ENCODE results near the gene PIP5K1A. TPM values are rescaled to one million over a fixed set of nuclear protein-coding genes. Genes with fewer than 3 reads are reported as not detected.

Gene PIP5K1A
- polyA plus RNA-seq, 1 of the 3 experiments (the other 2 are of a cell fraction), result 66.0 TPM

GRCh38 chr1:151289991-151290708 is 91.8 kb downstream of the PIP5K1A start:
- ChIA-PET POLR2A (no interaction called here), CTCF (interaction anchor here (2.1 kb wide), 1 partner anchor 50 kb away, joined by 9 read pairs; no protein-coding TSS in a partner anchor)
- Histone ChIP-seq H4K20me1 (ENCODE audit: insufficient read depth) (0 out of 2 replicates have a peak, but pooled peaks cover 4% of the 10 kb centered on the region), H3K79me2 (ENCODE audit: insufficient read depth) (peaks cover 26% of the 10 kb centered on the region; the same call in 1 of the 2 replicates), H3K9me3 (no peaks in the 10 kb centered on the region), H3K4me1 (ENCODE audit: control insufficient read depth in 1 of 2, insufficient read depth in 2 of 2, low read depth in 1 of 2, low read length in 1 of 2) (no peaks in the 10 kb centered on the region), H3K27ac (ENCODE audit: low read depth in 2 of 2, low read length in 1 of 2) (no peak overlapping the region), H3K36me3 (replicated peaks in 1 of 2; ENCODE audit: control insufficient read depth in 1 of 2, insufficient read depth in 2 of 2, low read length in 1 of 2) (peaks cover 23 to 85% of the 10 kb centered on the region in 2 experiments), H3K9ac (no peak overlapping the region), H3K4me2 (no peak overlapping the region), H3F3A (replicated peaks; ENCODE audit: insufficient read depth) (peaks cover 2% of the 10 kb centered on the region), H2AFZ (ENCODE audit: low read depth) (no peak overlapping the region), H3K9me2 (no peaks in the 10 kb centered on the region), H3K27me3 (ENCODE audit: insufficient read depth) (no peaks in the 10 kb centered on the region), H3K4me3 (ENCODE audit: low read depth in 2 of 2, low read length in 1 of 2) (no peak overlapping the region)
- no peak for DNase-seq
- 96% methylated on average over 21 of the region's 21 CpGs for WGBS (ENCODE audit: low lambda C conversion rate)
- TF ChIP-seq USF1 (IDR thresholded peaks at IDR 0.05; ENCODE audit: borderline replicate concordance, low read depth) (no peak), FOSL2 (IDR thresholded peaks at IDR 0.05; ENCODE audit: borderline replicate concordance, low read depth) (no peak), RXRA (IDR thresholded peaks at IDR 0.05; ENCODE audit: borderline replicate concordance, low read depth) (no peak), REST (IDR thresholded peaks at IDR 0.05; ENCODE audit: low read depth, low read length) (no peak), TEAD4 (IDR thresholded peaks at IDR 0.05; ENCODE audit: borderline replicate concordance, insufficient read depth) (no peak), ELF1 (IDR thresholded peaks at IDR 0.05) (no peak)
- TF ChIP-seq, protein P1, sequence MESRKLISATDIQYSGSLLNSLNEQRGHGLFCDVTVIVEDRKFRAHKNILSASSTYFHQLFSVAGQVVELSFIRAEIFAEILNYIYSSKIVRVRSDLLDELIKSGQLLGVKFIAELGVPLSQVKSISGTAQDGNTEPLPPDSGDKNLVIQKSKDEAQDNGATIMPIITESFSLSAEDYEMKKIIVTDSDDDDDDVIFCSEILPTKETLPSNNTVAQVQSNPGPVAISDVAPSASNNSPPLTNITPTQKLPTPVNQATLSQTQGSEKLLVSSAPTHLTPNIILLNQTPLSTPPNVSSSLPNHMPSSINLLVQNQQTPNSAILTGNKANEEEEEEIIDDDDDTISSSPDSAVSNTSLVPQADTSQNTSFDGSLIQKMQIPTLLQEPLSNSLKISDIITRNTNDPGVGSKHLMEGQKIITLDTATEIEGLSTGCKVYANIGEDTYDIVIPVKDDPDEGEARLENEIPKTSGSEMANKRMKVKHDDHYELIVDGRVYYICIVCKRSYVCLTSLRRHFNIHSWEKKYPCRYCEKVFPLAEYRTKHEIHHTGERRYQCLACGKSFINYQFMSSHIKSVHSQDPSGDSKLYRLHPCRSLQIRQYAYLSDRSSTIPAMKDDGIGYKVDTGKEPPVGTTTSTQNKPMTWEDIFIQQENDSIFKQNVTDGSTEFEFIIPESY (IDR thresholded peaks at IDR 0.05; ENCODE audit: borderline replicate concordance, low read depth), result no peak

DNA sequence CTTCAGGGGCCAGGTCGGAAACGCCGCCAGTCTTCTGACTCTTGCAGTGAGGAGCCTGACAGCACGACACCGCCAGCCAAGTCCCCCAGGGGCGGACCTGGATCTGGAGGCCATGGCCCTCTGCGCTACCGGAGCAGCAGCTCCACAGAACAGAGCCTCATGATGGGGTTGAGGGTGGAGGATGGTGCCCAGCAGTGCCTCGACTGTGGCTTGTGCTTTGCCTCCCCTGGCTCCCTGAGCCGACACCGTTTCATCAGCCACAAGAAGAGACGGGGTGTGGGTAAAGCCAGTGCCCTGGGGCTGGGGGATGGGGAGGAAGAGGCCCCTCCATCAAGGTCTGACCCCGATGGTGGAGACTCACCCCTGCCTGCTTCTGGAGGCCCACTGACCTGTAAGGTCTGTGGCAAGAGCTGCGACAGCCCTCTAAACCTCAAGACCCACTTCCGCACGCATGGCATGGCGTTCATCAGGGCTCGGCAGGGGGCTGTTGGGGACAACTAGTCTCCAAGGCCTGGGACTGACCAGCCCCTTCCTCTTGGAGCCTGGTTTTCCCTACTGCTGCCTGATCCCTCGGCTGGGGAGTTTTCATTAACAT is 92.5 kb downstream of the PIP5K1A start:
- WGBS (ENCODE audit: low lambda C conversion rate), result 92% methylated on average over 10 of the region's 19 CpGs
- H4K20me1 ChIP-seq (ENCODE audit: insufficient read depth), result 0 out of 2 replicates have a peak, but pooled peaks cover 4% of the 10 kb centered on the region
- peaks cover 19% of the 10 kb centered on the region; the same call in 1 of the 2 replicates for H3K79me2 ChIP-seq (ENCODE audit: insufficient read depth)
- DNase-seq, result no peak
- H3K36me3 ChIP-seq (replicated peaks in 1 of 2; ENCODE audit: control insufficient read depth in 1 of 2, insufficient read depth in 2 of 2, low read length in 1 of 2), result peaks cover 26 to 91% of the 10 kb centered on the region in 2 experiments
- no peak overlapping the region; a peak in 1 of 4 replicates for H3K27ac ChIP-seq (ENCODE audit: low read depth in 2 of 2, low read length in 1 of 2)
- peaks cover 2% of the 10 kb centered on the region for H3F3A ChIP-seq (replicated peaks; ENCODE audit: insufficient read depth)
- CTCF ChIA-PET, result no interaction called here
- H3K27me3 ChIP-seq (ENCODE audit: insufficient read depth), result no peaks in the 10 kb centered on the region
- no peak overlapping the region for H2AFZ ChIP-seq (ENCODE audit: low read depth)
- H3K4me3 ChIP-seq (ENCODE audit: low read depth in 2 of 2, low read length in 1 of 2), result no peak overlapping the region
- no peaks in the 10 kb centered on the region for H3K9me2 ChIP-seq
- H3K9me3 ChIP-seq, result no peaks in the 10 kb centered on the region
- no peaks in the 10 kb centered on the region for H3K4me1 ChIP-seq (ENCODE audit: control insufficient read depth in 1 of 2, insufficient read depth in 2 of 2, low read depth in 1 of 2, low read length in 1 of 2)
- H3K4me2 ChIP-seq, result no peak overlapping the region
- H3K9ac ChIP-seq, result no peak overlapping the region
- POLR2A ChIA-PET, result no interaction called here
- TF ChIP-seq, protein P1 (IDR thresholded peaks at IDR 0.05; ENCODE audit: borderline replicate concordance, low read depth), result no peak
- TF ChIP-seq TEAD4 (IDR thresholded peaks at IDR 0.05; ENCODE audit: borderline replicate concordance, insufficient read depth) (no peak), NFIC (IDR thresholded peaks at IDR 0.05; ENCODE audit: borderline replicate concordance) (no peak), EZH2phosphoT487 (IDR thresholded peaks at IDR 0.05; ENCODE audit: borderline replicate concordance, low read depth) (no peak), RFX5 (IDR thresholded peaks at IDR 0.05; ENCODE audit: low read length) (no peak), RXRA (IDR thresholded peaks at IDR 0.05; ENCODE audit: borderline replicate concordance, low read depth) (no peak), MAX (IDR thresholded peaks at IDR 0.05; ENCODE audit: low read depth) (no peak), FOSL2 (IDR thresholded peaks at IDR 0.05; ENCODE audit: borderline replicate concordance, low read depth) (no peak), MEF2A (IDR thresholded peaks at IDR 0.05; ENCODE audit: borderline replicate concordance, low read depth) (no peak)
- TF ChIP-seq, protein P2, sequence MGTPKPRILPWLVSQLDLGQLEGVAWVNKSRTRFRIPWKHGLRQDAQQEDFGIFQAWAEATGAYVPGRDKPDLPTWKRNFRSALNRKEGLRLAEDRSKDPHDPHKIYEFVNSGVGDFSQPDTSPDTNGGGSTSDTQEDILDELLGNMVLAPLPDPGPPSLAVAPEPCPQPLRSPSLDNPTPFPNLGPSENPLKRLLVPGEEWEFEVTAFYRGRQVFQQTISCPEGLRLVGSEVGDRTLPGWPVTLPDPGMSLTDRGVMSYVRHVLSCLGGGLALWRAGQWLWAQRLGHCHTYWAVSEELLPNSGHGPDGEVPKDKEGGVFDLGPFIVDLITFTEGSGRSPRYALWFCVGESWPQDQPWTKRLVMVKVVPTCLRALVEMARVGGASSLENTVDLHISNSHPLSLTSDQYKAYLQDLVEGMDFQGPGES (IDR thresholded peaks at IDR 0.05; ENCODE audit: low read depth, low read length), result no peak

Measured in SK-N-SH (cell line).